Gastroesophageal sphincter (tissue), 4 donors: ENCODE results near the gene KRTAP22-1. TPM values are rescaled to one million over a fixed set of nuclear protein-coding genes. Genes with fewer than 3 reads are reported as not detected.

Experiments used
- ATAC-seq: fragments of 150-250 bp; one replicate; pipeline ENCODE4 v1.9.1; 2016; ENCODE audit warnings: mild to moderate bottlenecking, moderate library complexity
- H3K27ac ChIP-seq, 4 donors: fragments of 200-600 bp; sonication (generic) in 3 of 4; 1 replicate in 3 of 4; 2 replicates in 1 of 4; pipeline ENCODE4 v1.5.1; 2016 to 2019
- H3K27me3 ChIP-seq: fragments of 200-600 bp; sonication (generic); one replicate; pipeline ENCODE4 v1.5.1; 2019
- H3K36me3 ChIP-seq, 2 donors: fragments of 200-600 bp; sonication (generic); one replicate each; pipeline ENCODE4 v1.5.1; 2019; ENCODE audit warnings: control low read depth in 1 of 2
- H3K4me1 ChIP-seq, 3 donors: fragments of 200-600 bp; sonication (generic); 1 replicate in 2 of 3; 2 replicates in 1 of 3; pipeline ENCODE4 v1.5.1; 2016 to 2019; ENCODE audit warnings: control low read depth in 2 of 3
- H3K4me3 ChIP-seq, 2 donors: fragments of 200-600 bp; sonication (generic); one replicate each; pipeline ENCODE4 v1.5.1; 2019; ENCODE audit warnings: mild to moderate bottlenecking in 1 of 2, moderate library complexity in 1 of 2
- H3K9me3 ChIP-seq, 3 donors: fragments of 200-600 bp; sonication (generic); one replicate each; pipeline ENCODE4 v1.5.1; 2017 to 2019; ENCODE audit warnings: control low read depth in 2 of 3
- EP300 ChIP-seq: sonication (generic); formaldehyde crosslinking; IDR thresholded peaks from one replicate; pipeline ENCODE4 v1.6.1; 2017; ENCODE audit warnings: antibody characterized with exemption, mild to moderate bottlenecking
- POLR2A ChIP-seq, 2 donors: fragments of 450-650 bp; IDR thresholded peaks; one replicate each; pipeline ENCODE4 v1.6.1; 2017; ENCODE audit warnings: antibody characterized with exemption in 2 of 2, mild to moderate bottlenecking in 2 of 2, moderate library complexity in 1 of 2
- POLR2AphosphoS5 ChIP-seq: sonication (generic); formaldehyde crosslinking; IDR thresholded peaks from one replicate; pipeline ENCODE4 v1.6.1; 2017; ENCODE audit warnings: antibody characterized with exemption
- WGBS, 2 donors: methylation state at CpG; one replicate each; pipeline ENCODE4 v1.1.5; 2018; ENCODE audit warnings: low coverage in 1 of 2; 5-methylcytosine and 5-hydroxymethylcytosine counted together
- total RNA-seq, 4 donors: library from RNA; depleted of rRNA; stranded (reverse); fragments of >200 nt; gene quantifications; one replicate each; pipeline ENCODE4 v1.1.0, GENCODE V29; 2016
- TF ChIP-seq, protein P1 (sequence below), 4 experiments: fragments of 200-600 bp in 2 of 4; fragments of 450-650 bp in 2 of 4; sonication (generic) in 1 of 4; IDR thresholded peaks; one replicate each; pipeline ENCODE4 v1.5.1; 2017 to 2019; ENCODE audit warnings: antibody characterized with exemption in 4 of 4, mild to moderate bottlenecking in 2 of 4, moderate library complexity in 2 of 4

KRTAP22-1 gene
- total RNA-seq, 4 donors from 2014 or later: not detected

DNA sequence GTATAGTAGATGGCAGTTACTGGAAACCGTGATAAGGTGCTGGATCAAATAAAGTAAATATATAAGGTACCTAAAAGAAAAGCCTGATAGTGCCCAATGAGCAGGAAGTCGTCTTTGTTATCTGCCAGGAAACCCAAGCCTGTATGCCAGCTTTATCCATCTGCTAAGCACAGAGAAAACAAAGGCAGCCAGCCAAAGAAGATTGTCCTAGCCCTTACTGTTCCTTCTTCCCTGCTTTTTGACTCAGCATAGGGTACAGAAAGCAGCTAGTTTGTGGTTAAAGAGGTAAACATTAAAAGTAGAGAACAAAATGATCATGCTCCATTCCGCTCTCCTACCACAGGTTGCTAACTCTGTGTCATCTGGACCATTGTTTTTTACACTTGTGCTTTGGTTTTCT lies 20.8 kb upstream of the KRTAP22-1 start:
- TF ChIP-seq EP300: no peak

DNA sequence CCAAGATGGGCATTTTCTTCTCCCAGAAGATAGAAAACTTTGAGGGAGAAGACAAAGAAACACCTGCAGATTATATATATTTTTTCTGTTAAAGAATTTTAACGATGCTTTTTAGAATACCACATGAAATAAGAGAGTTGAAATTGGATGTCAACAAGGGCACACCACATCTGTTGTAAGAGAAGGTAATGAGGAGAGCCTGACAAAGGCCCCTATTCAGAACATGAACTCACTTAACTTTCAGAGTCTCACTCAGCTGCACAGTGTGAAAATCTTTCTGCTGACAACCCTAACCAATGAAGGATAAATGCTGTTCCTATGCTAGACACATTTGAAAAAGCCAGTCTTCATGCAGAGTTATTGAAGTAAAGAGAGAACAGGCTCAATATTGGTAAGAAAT lies 18.0 kb upstream of the KRTAP22-1 start:
- H3K4me3 ChIP-seq: no peak overlapping the region
- no peaks in the 10 kb centered on the region for H3K36me3 ChIP-seq
- 71 to 83% methylated on average over 1 of the region's 1 CpG for WGBS, 2 donors
- no peaks in the 10 kb centered on the region for H3K4me1 ChIP-seq
- TF ChIP-seq EP300 (no peak), POLR2A (IDR thresholded peaks at IDR 0.05) (no peak), POLR2AphosphoS5 (no peak)
- TF ChIP-seq, protein P1, sequence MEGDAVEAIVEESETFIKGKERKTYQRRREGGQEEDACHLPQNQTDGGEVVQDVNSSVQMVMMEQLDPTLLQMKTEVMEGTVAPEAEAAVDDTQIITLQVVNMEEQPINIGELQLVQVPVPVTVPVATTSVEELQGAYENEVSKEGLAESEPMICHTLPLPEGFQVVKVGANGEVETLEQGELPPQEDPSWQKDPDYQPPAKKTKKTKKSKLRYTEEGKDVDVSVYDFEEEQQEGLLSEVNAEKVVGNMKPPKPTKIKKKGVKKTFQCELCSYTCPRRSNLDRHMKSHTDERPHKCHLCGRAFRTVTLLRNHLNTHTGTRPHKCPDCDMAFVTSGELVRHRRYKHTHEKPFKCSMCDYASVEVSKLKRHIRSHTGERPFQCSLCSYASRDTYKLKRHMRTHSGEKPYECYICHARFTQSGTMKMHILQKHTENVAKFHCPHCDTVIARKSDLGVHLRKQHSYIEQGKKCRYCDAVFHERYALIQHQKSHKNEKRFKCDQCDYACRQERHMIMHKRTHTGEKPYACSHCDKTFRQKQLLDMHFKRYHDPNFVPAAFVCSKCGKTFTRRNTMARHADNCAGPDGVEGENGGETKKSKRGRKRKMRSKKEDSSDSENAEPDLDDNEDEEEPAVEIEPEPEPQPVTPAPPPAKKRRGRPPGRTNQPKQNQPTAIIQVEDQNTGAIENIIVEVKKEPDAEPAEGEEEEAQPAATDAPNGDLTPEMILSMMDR (IDR thresholded peaks at IDR 0.05): no peak
- no peak for ATAC-seq
- no peak overlapping the region for H3K27ac ChIP-seq
- no peaks in the 10 kb centered on the region for H3K27me3 ChIP-seq
- no peaks in the 10 kb centered on the region for H3K9me3 ChIP-seq

More for the DNA sequence above, 20.8 kb upstream of the KRTAP22-1 start:
- Histone ChIP-seq H3K4me1 (no peaks in the 10 kb centered on the region), H3K27ac (no peak overlapping the region), H3K9me3 (no peaks in the 10 kb centered on the region), H3K27me3 (no peaks in the 10 kb centered on the region), H3K4me3 (no peak overlapping the region), H3K36me3 (no peaks in the 10 kb centered on the region)
- WGBS, 2 donors: 50 to 71% methylated on average over 3 of the region's 3 CpGs
- ATAC-seq: no peak

DNA sequence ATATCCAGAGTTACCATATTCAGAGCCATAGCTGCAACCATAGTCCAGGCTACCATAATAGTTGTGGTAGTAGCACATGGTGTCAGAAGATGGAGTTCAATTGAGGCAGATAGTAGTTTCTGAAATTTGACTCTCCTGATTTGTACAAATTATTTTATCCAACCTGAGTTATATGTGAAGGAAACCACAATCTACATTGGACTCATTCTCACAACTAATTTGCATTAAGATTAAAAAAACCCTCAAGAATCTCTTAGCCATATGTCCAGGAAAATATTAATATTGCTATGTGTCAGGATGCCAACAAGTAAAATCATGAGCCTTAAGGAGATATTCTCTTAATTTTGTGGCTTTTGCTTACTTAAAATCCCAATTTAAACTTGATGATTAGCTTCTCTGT lies 10.6 kb upstream of the KRTAP22-1 start, which contains the start of gene KRTAP22-2:
KRTAP22-2 (minus strand) TSS at position 101 of the 400 bp plus-strand sequence.
- Histone ChIP-seq H3K9me3 (no peaks in the 10 kb centered on the region), H3K36me3 (no peaks in the 10 kb centered on the region), H3K27ac (no peak within 1 kb of the TSS), H3K27me3 (no peaks in the 10 kb centered on the region), H3K4me1 (no peaks in the 10 kb centered on the region), H3K4me3 (no peak within 1 kb of the TSS)
- TF ChIP-seq EP300 (no peak), POLR2A (IDR thresholded peaks at IDR 0.05) (no peak), POLR2AphosphoS5 (no peak)
- TF ChIP-seq, protein P1 (IDR thresholded peaks at IDR 0.05): no peak
- ATAC-seq: no peak

DNA sequence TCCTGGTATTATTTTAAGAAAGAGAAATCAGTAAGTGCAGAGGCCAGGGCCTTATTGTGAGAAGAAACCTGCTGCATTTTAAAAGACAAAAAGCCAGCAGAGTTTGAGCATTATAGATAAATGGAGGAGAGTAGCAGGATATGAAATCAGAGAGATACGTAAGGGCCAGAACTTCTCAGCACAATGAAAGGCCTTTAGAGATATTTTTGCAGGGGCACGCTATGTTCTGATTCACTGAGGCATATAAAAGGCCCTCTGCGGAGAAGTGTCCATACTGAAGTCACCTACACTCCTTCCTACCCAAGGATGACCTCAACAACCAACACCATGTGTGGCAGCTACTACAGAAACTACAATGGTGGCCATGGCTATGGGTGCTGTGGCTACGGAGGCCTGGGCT lies 8.7 kb upstream of the KRTAP22-1 start, which contains the start of gene KRTAP6-3:
KRTAP6-3 (plus strand) TSS at position 301 of the 400 bp plus-strand sequence; CDS start at position 307, 6 bp downstream.
- Histone ChIP-seq H3K4me1 (no peaks in the 10 kb centered on the region), H3K27ac (no peak within 1 kb of the TSS), H3K27me3 (no peaks in the 10 kb centered on the region), H3K4me3 (no peak within 1 kb of the TSS), H3K36me3 (no peaks in the 10 kb centered on the region), H3K9me3 (no peaks in the 10 kb centered on the region)
- TF ChIP-seq EP300: no peak
- no peak for TF ChIP-seq POLR2A (IDR thresholded peaks at IDR 0.05)
- TF ChIP-seq, protein P1 (IDR thresholded peaks at IDR 0.05): no peak
- no peak for ATAC-seq
- 85 to 100% methylated on average over 3 of the region's 4 CpGs for WGBS, 2 donors

DNA sequence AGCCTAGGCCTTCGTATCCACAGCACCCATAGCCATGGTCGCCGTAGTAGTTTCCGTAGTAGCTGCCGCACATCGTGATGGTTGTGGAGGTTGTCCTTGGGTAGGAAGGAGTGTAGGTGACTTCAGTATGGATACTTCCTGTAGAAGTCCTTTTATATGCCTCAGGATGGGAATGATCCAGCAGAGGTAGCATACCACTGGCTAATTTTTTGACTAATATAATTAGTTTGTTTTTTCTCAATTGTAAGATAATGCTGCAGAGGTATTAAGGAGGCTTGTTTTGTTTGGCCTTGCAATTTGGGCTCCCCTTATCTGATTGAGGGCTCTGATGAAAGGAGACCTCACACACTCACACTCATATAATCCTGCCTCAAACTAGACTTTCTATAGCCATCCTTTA lies 2.1 kb upstream of the KRTAP22-1 start, which contains the start of gene KRTAP6-2:
KRTAP6-2 (minus strand) TSS at position 101 of the 400 bp plus-strand sequence; CDS start at position 73, 28 bp downstream.
- 100% methylated on average over 5 of the region's 6 CpGs; no CpG with 5 or more reads in 1 of the 2 donors for WGBS, 2 donors
- no peak within 1 kb of the TSS for H3K27ac ChIP-seq
- no peaks in the 10 kb centered on the region for H3K4me1 ChIP-seq
- ATAC-seq: no peak
- H3K9me3 ChIP-seq: no peaks in the 10 kb centered on the region
- H3K36me3 ChIP-seq: no peaks in the 10 kb centered on the region
- TF ChIP-seq, protein P1 (IDR thresholded peaks at IDR 0.05): no peak
- TF ChIP-seq EP300: no peak
- TF ChIP-seq POLR2A (IDR thresholded peaks at IDR 0.05): no peak
- no peak for TF ChIP-seq POLR2AphosphoS5
- no peaks in the 10 kb centered on the region for H3K27me3 ChIP-seq
- no peak within 1 kb of the TSS for H3K4me3 ChIP-seq
